NCI-H2227 treated with DMSO at 0.1 percent for 48 hours (cell line): ENCODE measurements around the gene PTPN12.

ENCODE experiments used
- DNase-seq: peaks from one replicate; lab custom pipeline; 2025; lab: John Stamatoyannopoulos, UW

The PTPN12 gene

GRCh38 chr7:77665161-77665560 lies 128.1 kb downstream of the PTPN12 start:
- DNase-seq, result no peak

DNA sequence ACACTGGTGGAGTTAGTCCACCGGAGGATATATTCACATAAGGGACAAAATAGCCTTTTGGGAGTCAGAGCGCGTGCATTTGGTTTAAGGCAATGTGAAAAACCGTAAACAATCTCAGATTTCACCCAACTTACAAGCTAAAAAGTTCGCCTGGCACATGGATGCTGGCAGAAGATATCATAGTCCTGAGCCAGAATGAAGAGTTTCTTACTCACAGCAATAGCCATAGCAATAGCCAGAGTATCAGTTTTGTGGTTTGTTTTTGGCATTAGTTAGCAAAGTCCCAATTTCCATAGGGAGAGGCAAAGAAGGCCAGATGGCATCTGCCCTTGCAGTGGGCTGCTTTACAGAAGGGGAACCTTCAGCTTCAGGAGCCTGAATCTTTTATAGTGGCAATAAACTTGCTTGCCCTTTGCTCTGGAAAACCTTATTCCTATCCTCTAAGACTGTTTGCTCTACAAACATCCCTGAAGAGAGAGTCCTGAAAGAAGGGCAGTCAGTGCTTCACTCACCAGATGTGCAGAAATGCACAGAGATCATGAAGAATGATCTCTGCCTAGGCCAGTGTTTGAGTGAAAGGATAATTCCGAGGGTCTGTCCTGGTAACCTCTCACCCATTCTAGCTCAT lies 130.5 kb downstream of the PTPN12 start:
- DNase-seq, result no peak

- no peak for DNase-seq
Observed at GRCh38 chr7:77674878-77675277, 137.8 kb downstream of the PTPN12 start.

GRCh38 chr7:77679608-77680007 lies 142.5 kb downstream of the PTPN12 start:
- no peak for DNase-seq

GRCh38 chr7:77680266-77680665 lies 143.2 kb downstream of the PTPN12 start:
- DNase-seq, result no peak

DNA sequence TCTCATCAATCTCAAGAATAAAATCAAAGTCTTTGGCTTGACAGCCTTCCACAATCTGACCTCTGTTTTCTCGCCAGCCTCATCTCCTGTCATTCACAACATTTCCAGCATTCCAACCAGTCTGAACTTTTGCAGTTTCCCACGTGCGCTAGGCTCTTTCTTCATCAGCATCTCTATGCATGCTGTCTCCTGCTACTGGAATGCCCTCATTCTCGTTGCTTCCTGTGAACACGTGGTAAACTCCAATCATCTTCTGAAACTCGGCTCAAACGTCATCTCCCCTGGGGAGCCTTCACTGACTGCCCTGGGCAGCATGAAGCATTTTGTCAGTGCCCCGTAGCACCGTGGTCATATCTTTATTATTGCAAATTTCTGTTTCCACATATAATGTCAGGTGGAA lies 146.9 kb downstream of the PTPN12 start:
- DNase-seq, result peak; percentile 39

DNA sequence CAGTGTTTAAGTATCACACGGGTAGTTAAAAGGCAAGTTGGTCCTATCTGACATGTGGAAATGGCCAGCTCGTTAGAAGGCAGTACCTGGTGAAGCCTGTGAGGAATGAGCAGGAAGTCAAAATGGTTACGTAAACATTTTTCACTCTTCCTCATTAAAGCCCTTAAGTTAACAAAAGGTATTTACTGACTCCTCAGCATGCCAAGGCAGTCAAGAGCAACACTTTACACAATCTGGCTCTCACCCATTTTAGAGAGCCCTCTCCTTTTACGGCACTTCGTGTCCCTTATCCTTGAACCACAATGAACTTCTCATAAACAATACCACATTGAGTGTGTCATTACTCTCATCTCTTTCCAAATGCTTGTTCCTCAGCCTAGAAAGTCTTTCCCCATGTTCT lies 148.1 kb downstream of the PTPN12 start:
- no peak for DNase-seq

DNA sequence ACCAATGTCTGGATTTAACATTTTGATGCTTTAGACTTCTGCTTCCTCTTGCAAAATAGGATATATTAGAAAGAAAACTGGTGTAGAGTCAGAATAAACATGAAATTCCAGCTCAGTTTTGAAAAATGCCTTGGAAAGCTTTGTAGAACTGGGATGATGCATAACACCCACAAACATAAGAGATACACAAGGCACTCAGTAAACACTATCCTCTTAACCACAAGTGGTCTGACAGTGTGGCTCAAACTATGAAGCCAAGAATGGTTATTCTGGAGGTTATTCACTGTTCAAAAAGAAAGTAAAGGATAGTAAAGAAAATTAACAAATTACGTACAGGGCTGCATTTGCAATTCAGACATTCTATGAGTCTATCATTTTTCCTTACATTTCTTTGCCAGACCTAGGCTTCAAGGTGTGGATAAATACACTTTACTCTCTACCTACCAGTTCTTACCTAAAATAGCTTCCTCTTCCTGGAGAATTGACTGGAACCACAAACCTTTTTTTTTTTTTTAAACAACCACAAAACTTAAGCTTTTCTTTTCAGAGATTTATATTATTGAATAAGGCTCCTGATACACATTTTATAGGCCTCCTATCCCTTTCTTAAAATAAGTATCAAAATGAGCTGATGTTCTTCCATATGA lies 150.1 kb downstream of the PTPN12 start:
- no peak for DNase-seq

DNA sequence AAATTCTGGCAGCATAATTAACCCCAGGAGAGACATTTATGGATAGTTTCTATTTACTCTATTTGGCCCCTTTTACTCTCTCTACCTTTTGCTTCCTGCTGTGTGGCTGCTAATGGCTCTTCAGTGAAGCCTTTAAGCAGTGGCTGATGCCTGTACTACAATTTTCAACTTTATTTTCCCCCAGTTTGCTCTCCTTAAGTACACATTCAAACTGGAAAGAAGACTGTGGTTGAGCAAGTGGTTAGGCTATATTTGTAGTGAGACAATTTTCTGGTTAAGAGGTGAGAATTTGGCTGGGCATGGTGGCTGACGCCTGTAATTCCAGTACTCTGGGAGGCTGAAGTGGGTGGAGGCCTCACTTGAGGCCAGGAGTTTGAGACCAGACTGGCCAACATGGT lies 150.7 kb downstream of the PTPN12 start:
- DNase-seq, result peak; percentile 40
